Immature natural killer cell (primary cell): ENCODE measurements around the gene KLHL22. TPM values are rescaled to one million over a fixed set of nuclear protein-coding genes. Genes with fewer than 3 reads are reported as not detected.
"Not testable (repeated sequence)": the region's sequence is repeated elsewhere in the genome, so short reads cannot be mapped to it uniquely, and the experiment has no call there.

Source experiments
- DNase-seq, 3 donors: peaks; one replicate each; pipeline ENCODE4 v3.0.0; 2022; ENCODE audit warnings: mixed read lengths in 1 of 3
- H3K27ac Mint-ChIP-seq, 6 donors: one replicate each; pipeline ENCODE4 v1.8.0; 2020; ENCODE audit warnings: mixed read lengths in 6 of 6, mild to moderate bottlenecking in 5 of 6, inconsistent platforms in 4 of 6, moderate library complexity in 3 of 6
- H3K27me3 Mint-ChIP-seq, 3 donors: one replicate each; pipeline ENCODE4 v1.8.0; 2020 to 2021; ENCODE audit warnings: low read depth in 3 of 3, mild to moderate bottlenecking in 3 of 3, mixed read lengths in 3 of 3, moderate library complexity in 3 of 3, inconsistent platforms in 1 of 3
- H3K36me3 Mint-ChIP-seq, 3 donors: one replicate each; pipeline ENCODE4 v1.8.0; 2020; ENCODE audit warnings: mixed read lengths in 3 of 3, inconsistent platforms in 2 of 3, mild to moderate bottlenecking in 2 of 3
- H3K4me1 Mint-ChIP-seq, 2 donors: one replicate each; pipeline ENCODE4 v1.8.0; 2020; ENCODE audit warnings: inconsistent platforms in 2 of 2, mild to moderate bottlenecking in 2 of 2, mixed read lengths in 2 of 2, moderate library complexity in 1 of 2
- H3K4me3 Mint-ChIP-seq, 5 donors: one replicate each; pipeline ENCODE4 v1.8.0; 2020; ENCODE audit warnings: mild to moderate bottlenecking in 5 of 5, mixed read lengths in 5 of 5, inconsistent platforms in 3 of 5, moderate library complexity in 3 of 5
- H3K9me3 Mint-ChIP-seq, 6 donors: one replicate each; pipeline ENCODE4 v1.8.0; 2020; ENCODE audit warnings: mild to moderate bottlenecking in 6 of 6, mixed read lengths in 6 of 6, inconsistent platforms in 4 of 6, moderate library complexity in 3 of 6
- polyA plus RNA-seq, 3 donors: library from polyadenylated mRNA; unstranded; fragments of 300-500 nt; fragmentation: Illumina TruSeq; gene quantifications; one replicate each; pipeline ENCODE4 v1.2.3, GENCODE V29; 2021

KLHL22 gene
- polyA plus RNA-seq, 3 donors from 2014 or later, result 12.8 to 26.3 (median 26.1) TPM

- H3K27ac Mint-ChIP-seq, result peak overlapping the region; percentile 48 to 89 (median 84)
- H3K4me1 Mint-ChIP-seq, result peaks cover 78 to 84% of the 10 kb centered on the region in 2 donors
- peaks cover 0 to 11% (median 10%) of the 10 kb centered on the region in 3 donors for H3K36me3 Mint-ChIP-seq
- no peaks in the 10 kb centered on the region for H3K27me3 Mint-ChIP-seq
- DNase-seq, result no peak
- H3K9me3 Mint-ChIP-seq, result no peaks in the 10 kb centered on the region
- peak overlapping the region in 3 of 5 donors; percentile 4 to 42 (median 11) for H3K4me3 Mint-ChIP-seq
Measured at GRCh38 chr22:20517841-20518592, 22.4 kb upstream of the KLHL22 start.

GRCh38 chr22:20517422-20517821, 21.8 kb upstream of the KLHL22 start:
- H3K4me1 Mint-ChIP-seq, result peaks cover 72 to 80% of the 10 kb centered on the region in 2 donors

GRCh38 chr22:20516399-20516798, 20.8 kb upstream of the KLHL22 start:
- H3K27me3 Mint-ChIP-seq, result peaks cover 0 to 2% (median 0%) of the 10 kb centered on the region in 3 donors
- H3K4me3 Mint-ChIP-seq, result no peak overlapping the region
- peaks cover 0 to 11% (median 10%) of the 10 kb centered on the region in 3 donors for H3K36me3 Mint-ChIP-seq
- DNase-seq, result no peak
- peak overlapping the region in 3 of 6 donors; percentile 48 to 89 (median 57) for H3K27ac Mint-ChIP-seq
- no peaks in the 10 kb centered on the region for H3K9me3 Mint-ChIP-seq
- H3K4me1 Mint-ChIP-seq, result peaks cover 74 to 83% of the 10 kb centered on the region in 2 donors

More at GRCh38 chr22:20517422-20517821, 21.8 kb upstream of the KLHL22 start:
- DNase-seq, result no peak
- Mint-ChIP-seq H3K4me3 (peak overlapping the region in 1 of 5 donors; percentile 14), H3K27me3 (no peaks in the 10 kb centered on the region), H3K27ac (peak overlapping the region; percentile 48 to 89 (median 84)), H3K36me3 (peaks cover 0 to 11% (median 10%) of the 10 kb centered on the region in 3 donors), H3K9me3 (no peaks in the 10 kb centered on the region)

- Mint-ChIP-seq H3K27me3 (peaks cover 0 to 2% (median 0%) of the 10 kb centered on the region in 3 donors), H3K36me3 (peaks cover 0 to 5% (median 3%) of the 10 kb centered on the region in 3 donors), H3K4me3 (no peak overlapping the region), H3K27ac (peak overlapping the region; percentile 29 to 84 (median 52)), H3K4me1 (peaks cover 79 to 88% of the 10 kb centered on the region in 2 donors), H3K9me3 (no peaks in the 10 kb centered on the region)
- no peak for DNase-seq
Measured at GRCh38 chr22:20514658-20515406, 19.2 kb upstream of the KLHL22 start.

- H3K4me1 Mint-ChIP-seq, result peaks cover 78 to 88% of the 10 kb centered on the region in 2 donors
- peaks cover 0 to 8% (median 0%) of the 10 kb centered on the region in 3 donors for H3K36me3 Mint-ChIP-seq
- no peak for DNase-seq
- H3K9me3 Mint-ChIP-seq, result no peaks in the 10 kb centered on the region
- H3K4me3 Mint-ChIP-seq, result peak overlapping the region; percentile 17 to 63 (median 44)
- peaks cover 0 to 10% (median 2%) of the 10 kb centered on the region in 3 donors for H3K27me3 Mint-ChIP-seq
- peak overlapping the region; percentile 70 to 100 (median 80) for H3K27ac Mint-ChIP-seq
Measured at GRCh38 chr22:20511578-20512229, 16.1 kb upstream of the KLHL22 start.

GRCh38 chr22:20510811-20511577, 15.4 kb upstream of the KLHL22 start:
- Mint-ChIP-seq H3K27me3 (peaks cover 0 to 10% (median 2%) of the 10 kb centered on the region in 3 donors), H3K36me3 (peaks cover 0 to 8% (median 0%) of the 10 kb centered on the region in 3 donors), H3K27ac (peak overlapping the region; percentile 71 to 100 (median 89)), H3K4me3 (peak overlapping the region; percentile 12 to 61 (median 38)), H3K9me3 (no peaks in the 10 kb centered on the region), H3K4me1 (peaks cover 75 to 81% of the 10 kb centered on the region in 2 donors)
- no peak for DNase-seq

GRCh38 chr22:20509344-20510047, 13.9 kb upstream of the KLHL22 start:
- Mint-ChIP-seq H3K4me1 (peaks cover 67 to 71% of the 10 kb centered on the region in 2 donors), H3K27me3 (peaks cover 0 to 10% (median 4%) of the 10 kb centered on the region in 3 donors), H3K27ac (peak overlapping the region; percentile 92 to 100 (median 96)), H3K9me3 (no peaks in the 10 kb centered on the region), H3K36me3 (peaks cover 0 to 8% (median 0%) of the 10 kb centered on the region in 3 donors), H3K4me3 (peak overlapping the region; percentile 91 to 99 (median 94))
- DNase-seq, result peak; percentile 53 to 63 (median 61)

- Mint-ChIP-seq H3K27me3 (peaks cover 0 to 10% (median 4%) of the 10 kb centered on the region in 3 donors), H3K27ac (peak overlapping the region; percentile 92 to 100 (median 96)), H3K4me1 (peaks cover 61 to 64% of the 10 kb centered on the region in 2 donors), H3K9me3 (no peaks in the 10 kb centered on the region), H3K36me3 (peaks cover 0 to 3% (median 0%) of the 10 kb centered on the region in 3 donors), H3K4me3 (peak overlapping the region; percentile 91 to 99 (median 94))
- no peak for DNase-seq
Measured at GRCh38 chr22:20508815-20509271, 13.2 kb upstream of the KLHL22 start.

GRCh38 chr22:20508067-20508755, 12.6 kb upstream of the KLHL22 start:
- Mint-ChIP-seq H3K27me3 (peaks cover 0 to 10% (median 4%) of the 10 kb centered on the region in 3 donors), H3K27ac (peak overlapping the region; percentile 92 to 100 (median 96)), H3K4me1 (peaks cover 55 to 58% of the 10 kb centered on the region in 2 donors), H3K4me3 (peak overlapping the region; percentile 91 to 99 (median 94))
- not testable (repeated sequence) for DNase-seq, H3K36me3 Mint-ChIP-seq, H3K9me3 Mint-ChIP-seq

- H3K4me1 Mint-ChIP-seq, result peaks cover 54 to 57% of the 10 kb centered on the region in 2 donors
- DNase-seq, result peak; percentile 83 to 84 (median 83)
- H3K36me3 Mint-ChIP-seq, result peaks cover 0 to 3% (median 0%) of the 10 kb centered on the region in 3 donors
- peak within 1 kb of the TSS; percentile 91 to 99 (median 94) for H3K4me3 Mint-ChIP-seq
- H3K27me3 Mint-ChIP-seq, result peaks cover 0 to 10% (median 4%) of the 10 kb centered on the region in 3 donors
- no peaks in the 10 kb centered on the region for H3K9me3 Mint-ChIP-seq
- peak within 1 kb of the TSS; percentile 92 to 100 (median 96) for H3K27ac Mint-ChIP-seq
Measured at GRCh38 chr22:20507253-20508066, 11.9 kb upstream of the KLHL22 start, which contains the start of gene MED15. Gene MED15, plus strand, starts transcription at chr22:20507610. Its CDS starts 69 bp downstream, at chr22:20507679.
